Ectodermal cell (in vitro differentiated cells): Measurements from ENCODE around the gene EFHD2.

Experiments
- H3K27ac ChIP-seq: 2 replicates; pipeline ENCODE4 v1.7.0; 2013; ENCODE audit warnings: mild to moderate bottlenecking, low read depth, low read length; ENCODE audit not compliant: insufficient read depth, poor library complexity, severe bottlenecking
- H3K27me3 ChIP-seq: 2 replicates; pipeline ENCODE4 v1.7.0; 2013; ENCODE audit warnings: mild to moderate bottlenecking, low read length; ENCODE audit not compliant: insufficient read depth, control insufficient read depth, poor library complexity, severe bottlenecking
- H3K36me3 ChIP-seq: one replicate; pipeline ENCODE4 v1.7.0; 2013; ENCODE audit warnings: low read length; ENCODE audit not compliant: control insufficient read depth, insufficient read depth
- H3K4me1 ChIP-seq: one replicate; pipeline ENCODE4 v1.7.0; 2013; ENCODE audit warnings: low read length; ENCODE audit not compliant: control insufficient read depth, insufficient read depth
- H3K4me3 ChIP-seq: 2 replicates; pipeline ENCODE4 v1.7.0; 2013; ENCODE audit warnings: low read depth, low read length, control low read depth; ENCODE audit not compliant: insufficient read depth
- H3K9me3 ChIP-seq: 2 replicates; pipeline ENCODE4 v1.7.0; 2013; ENCODE audit warnings: mild to moderate bottlenecking, low read length, moderate library complexity; ENCODE audit not compliant: control insufficient read depth
- WGBS, 2 experiments: methylation state at CpG; one replicate each; pipeline ENCODE4 v1.1.7; 2013; ENCODE audit warnings: missing lambda C conversion rate in 2 of 2; 5-methylcytosine and 5-hydroxymethylcytosine counted together

The EFHD2 gene

GRCh38 chr1:15412175-15412800 lies 2.6 kb downstream of the EFHD2 start:
- 83 to 86% methylated on average over 16 of the region's 16 CpGs for WGBS, 2 experiments
- H3K27me3 ChIP-seq = peaks cover 31% of the 10 kb centered on the region
- H3K36me3 ChIP-seq = no peaks in the 10 kb centered on the region
- H3K9me3 ChIP-seq = no peaks in the 10 kb centered on the region
- H3K4me1 ChIP-seq = peaks cover 18% of the 10 kb centered on the region
- H3K4me3 ChIP-seq = no peak overlapping the region
- H3K27ac ChIP-seq = no peak overlapping the region

GRCh38 chr1:15412843-15413242 lies 3.2 kb downstream of the EFHD2 start:
- Histone ChIP-seq H3K36me3 (no peaks in the 10 kb centered on the region), H3K27ac (no peak overlapping the region), H3K4me1 (peaks cover 18% of the 10 kb centered on the region), H3K4me3 (no peak overlapping the region), H3K27me3 (peaks cover 27% of the 10 kb centered on the region), H3K9me3 (no peaks in the 10 kb centered on the region)
- 91 to 93% methylated on average over 11 of the region's 11 CpGs for WGBS, 2 experiments

DNA sequence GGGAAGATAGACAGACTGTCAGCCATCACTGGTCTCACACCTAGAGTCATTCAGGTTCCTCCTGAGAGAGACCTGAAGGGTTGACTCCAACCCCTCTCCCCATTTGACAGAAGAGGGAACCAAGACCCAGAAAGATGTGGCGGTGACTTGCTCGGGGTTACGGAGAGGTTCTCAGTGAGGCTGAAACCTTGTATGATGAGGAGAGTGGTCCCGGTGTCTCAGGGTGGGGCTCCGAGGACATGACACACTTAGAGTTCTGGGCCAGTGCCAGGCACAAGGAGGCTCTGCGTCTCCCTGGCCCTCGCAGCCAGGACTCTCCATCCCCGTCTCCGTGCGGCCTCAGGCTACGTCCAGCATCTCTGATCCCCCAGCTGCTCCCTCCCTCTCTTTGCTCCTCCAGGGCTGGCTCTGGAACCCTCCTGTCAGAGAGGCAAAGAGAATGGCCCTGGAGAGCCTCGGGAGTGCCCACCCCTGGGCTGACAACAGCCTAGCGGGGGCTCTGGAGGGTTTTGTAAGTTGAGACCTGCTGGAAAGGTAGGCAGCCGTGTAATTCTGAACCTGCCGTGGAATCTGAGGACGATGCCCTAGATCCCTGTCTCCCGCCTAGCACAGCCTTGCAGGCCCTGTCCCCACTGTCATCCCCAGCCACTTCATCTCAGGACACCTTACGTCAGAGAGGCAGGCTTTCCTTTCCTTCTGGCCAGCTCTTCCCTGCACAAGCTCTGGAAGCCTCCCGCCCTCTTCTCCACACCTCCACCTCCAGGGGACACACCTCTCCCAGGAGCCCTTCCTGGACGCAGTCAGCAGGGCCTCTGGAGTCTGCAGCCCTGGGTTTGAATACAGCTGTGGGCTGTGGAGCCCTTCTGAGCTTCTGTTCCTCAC lies 4.1 kb downstream of the EFHD2 start:
- WGBS, 2 experiments = 84% methylated on average over 20 of the region's 20 CpGs
- H3K36me3 ChIP-seq = no peaks in the 10 kb centered on the region
- H3K9me3 ChIP-seq = no peaks in the 10 kb centered on the region
- no peak overlapping the region for H3K4me3 ChIP-seq
- no peak overlapping the region for H3K27ac ChIP-seq
- peaks cover 23% of the 10 kb centered on the region for H3K27me3 ChIP-seq
- H3K4me1 ChIP-seq = peaks cover 14% of the 10 kb centered on the region

- Histone ChIP-seq H3K4me1 (peaks cover 9% of the 10 kb centered on the region), H3K4me3 (no peak overlapping the region), H3K27ac (no peak overlapping the region), H3K36me3 (no peaks in the 10 kb centered on the region), H3K27me3 (peaks cover 22% of the 10 kb centered on the region), H3K9me3 (no peaks in the 10 kb centered on the region)
- 87 to 89% methylated on average over 10 of the region's 10 CpGs for WGBS, 2 experiments
These were observed 4.8 kb downstream of the EFHD2 start for GRCh38 chr1:15414445-15414983.

- no peaks in the 10 kb centered on the region for H3K9me3 ChIP-seq
- H3K36me3 ChIP-seq = no peaks in the 10 kb centered on the region
- no peaks in the 10 kb centered on the region for H3K27me3 ChIP-seq
- H3K27ac ChIP-seq = no peak overlapping the region
- 86 to 90% methylated on average over 17 of the region's 18 CpGs for WGBS, 2 experiments
- no peak overlapping the region for H3K4me3 ChIP-seq
- peaks cover 2% of the 10 kb centered on the region for H3K4me1 ChIP-seq
These were observed 7.6 kb downstream of the EFHD2 start for GRCh38 chr1:15417059-15417934.

GRCh38 chr1:15418806-15419515 lies 9.3 kb downstream of the EFHD2 start:
- H3K4me3 ChIP-seq = no peak overlapping the region
- H3K27ac ChIP-seq = no peak overlapping the region
- H3K9me3 ChIP-seq = no peaks in the 10 kb centered on the region
- H3K36me3 ChIP-seq = no peaks in the 10 kb centered on the region
- H3K27me3 ChIP-seq = no peaks in the 10 kb centered on the region
- 94 to 95% methylated on average over 18 of the region's 18 CpGs for WGBS, 2 experiments
- H3K4me1 ChIP-seq = peaks cover 3% of the 10 kb centered on the region

DNA sequence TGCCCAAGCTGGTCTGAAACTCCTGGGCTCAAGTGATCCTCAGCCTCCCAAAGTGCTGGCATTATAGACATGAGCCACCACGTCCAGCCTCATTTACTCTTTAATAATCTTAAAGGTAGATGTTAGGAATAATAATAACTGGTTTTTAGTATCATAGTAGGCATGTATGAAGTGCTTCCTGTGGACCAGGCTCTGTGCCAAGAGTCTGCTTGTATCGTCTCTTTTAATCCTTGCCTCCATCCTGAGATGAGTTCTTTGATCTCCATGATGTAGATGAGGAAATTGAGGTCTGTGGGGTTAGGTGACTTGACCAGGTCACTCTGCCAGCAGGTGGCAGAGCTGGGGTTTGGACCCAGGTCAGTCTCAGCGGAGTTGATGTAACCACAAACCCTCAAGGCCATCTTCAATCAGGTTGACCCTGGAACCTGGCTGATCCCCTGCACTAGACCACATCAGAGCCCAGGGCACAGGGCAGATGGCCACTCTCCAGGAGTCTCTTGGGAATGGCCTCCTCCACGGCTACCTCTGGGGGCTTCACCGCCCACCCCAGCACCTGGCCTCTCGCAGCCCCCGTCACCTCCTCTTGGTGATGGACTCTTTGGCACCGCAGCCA lies 11.3 kb downstream of the EFHD2 start:
- Histone ChIP-seq H3K9me3 (no peaks in the 10 kb centered on the region), H3K27ac (no peak overlapping the region), H3K36me3 (no peaks in the 10 kb centered on the region), H3K4me3 (no peak overlapping the region), H3K27me3 (no peaks in the 10 kb centered on the region), H3K4me1 (peaks cover 9% of the 10 kb centered on the region)
- WGBS, 2 experiments = 91 to 95% methylated on average over 8 of the region's 8 CpGs

GRCh38 chr1:15422871-15423270 lies 13.2 kb downstream of the EFHD2 start:
- Histone ChIP-seq H3K36me3 (no peaks in the 10 kb centered on the region), H3K9me3 (no peaks in the 10 kb centered on the region), H3K4me1 (peaks cover 17% of the 10 kb centered on the region), H3K27ac (no peak overlapping the region), H3K27me3 (no peaks in the 10 kb centered on the region), H3K4me3 (no peak overlapping the region)
- WGBS, 2 experiments = 93 to 94% methylated on average over 8 of the region's 8 CpGs

- H3K36me3 ChIP-seq = no peaks in the 10 kb centered on the region
- no peak overlapping the region for H3K27ac ChIP-seq
- WGBS, 2 experiments = 91% methylated on average over 11 of the region's 11 CpGs
- peaks cover 17% of the 10 kb centered on the region for H3K4me1 ChIP-seq
- H3K27me3 ChIP-seq = no peaks in the 10 kb centered on the region
- H3K4me3 ChIP-seq = no peak overlapping the region
- H3K9me3 ChIP-seq = no peaks in the 10 kb centered on the region
These were observed 13.8 kb downstream of the EFHD2 start for GRCh38 chr1:15423355-15424077.
